GM12878 (cell line): ENCODE results near the gene ALDOB. TPM values are rescaled to one million over a fixed set of nuclear protein-coding genes. Genes with fewer than 3 reads are reported as not detected.

Source experiments
- ATAC-seq: fragments of 200-7000 bp; cut with Tn5 transposase; 3 replicates; pipeline ENCODE4 v1.9.1; 2020; ENCODE audit warnings: mild to moderate bottlenecking, moderate library complexity
- BruUV-seq: library from RNA; stranded (reverse); fragments of 400-500 nt; replicated peaks from 2 replicates; lab custom pipeline; 2021; lab: Mats Ljungman, UMichigan
- CTCF ChIA-PET: fragments of 300-600 bp; sonication (Branson Sonifier 250); formaldehyde crosslinking; extraction: SDS; loops from one replicate; lab custom pipeline; 2021; ENCODE audit warnings: inconsistent platforms; lab: Yijun Ruan, JAX
- POLR2A ChIA-PET: fragments of 350-600 bp; formaldehyde crosslinking; extraction: SDS; loops from one replicate; lab custom pipeline; 2021; ENCODE audit warnings: inconsistent platforms; lab: Charles Lee
- RAD21 ChIA-PET: fragments of 300-600 bp; sonication (Branson Sonifier 250); formaldehyde crosslinking; loops from one replicate; lab custom pipeline; 2023; ENCODE audit warnings: antibody characterized with exemption; ENCODE audit not compliant: unreplicated experiment; lab: Charles Lee
- SMC1A ChIA-PET: fragments of 300-600 bp; sonication (Branson Sonifier 250); formaldehyde crosslinking; loops from one replicate; lab custom pipeline; 2023; ENCODE audit not compliant: unreplicated experiment, uncharacterized antibody; lab: Charles Lee
- DNase-seq: peaks from one replicate; pipeline ENCODE4 v3.0.0-alpha.2; 2011; ENCODE audit warnings: low read depth, low spot score
- FAIRE-seq: peaks from 3 replicates; lab custom pipeline; 2011; peaks lifted over from hg19 to GRCh38; lab: Jason Lieb, UNC
- H2AFZ ChIP-seq: 2 replicates; pipeline ENCODE4 v1.6.0; 2011; ENCODE audit warnings: low read depth, low read length, control low read depth; ENCODE audit not compliant: control insufficient read depth
- H3K27ac ChIP-seq: 2 replicates; pipeline ENCODE4 v1.5.1; 2011; ENCODE audit warnings: control low read depth; ENCODE audit not compliant: control insufficient read depth, insufficient read depth
- H3K27me3 ChIP-seq, 2 experiments: replicated peaks in 1 of 2; 2 replicates each; pipeline versions ENCODE4 v1.6.0 to v1.6.1; 2011; ENCODE audit warnings: low read length in 1 of 2; ENCODE audit not compliant: control insufficient read depth in 2 of 2, insufficient read depth in 2 of 2
- H3K36me3 ChIP-seq, 2 experiments: 2 replicates each; pipeline ENCODE4 v1.5.1; 2011; ENCODE audit warnings: low read length in 1 of 2; ENCODE audit not compliant: control insufficient read depth in 2 of 2, insufficient read depth in 2 of 2
- H3K4me1 ChIP-seq: 2 replicates; pipeline ENCODE4 v1.6.1; 2011; ENCODE audit warnings: mild to moderate bottlenecking, low read length, moderate library complexity, mixed read lengths; ENCODE audit not compliant: control insufficient read depth, insufficient read depth
- H3K4me2 ChIP-seq: 2 replicates; pipeline ENCODE4 v1.6.0; 2011; ENCODE audit warnings: control low read depth; ENCODE audit not compliant: control insufficient read depth, insufficient read depth
- H3K4me3 ChIP-seq: fragments of 200-600 bp; sonication (generic); 2 replicates; pipeline ENCODE4 v1.5.1; 2016
- H3K79me2 ChIP-seq: 2 replicates; pipeline ENCODE4 v1.6.0; 2011; ENCODE audit warnings: low read length; ENCODE audit not compliant: control insufficient read depth, insufficient read depth
- H3K9ac ChIP-seq: 2 replicates; pipeline ENCODE4 v1.8.0; 2011; ENCODE audit warnings: low read length, control low read depth, mixed read lengths; ENCODE audit not compliant: control insufficient read depth, insufficient read depth
- H3K9me3 ChIP-seq: replicated peaks from 3 replicates; pipeline ENCODE4 v1.5.1; 2011; ENCODE audit warnings: mild to moderate bottlenecking, low read length; ENCODE audit not compliant: control insufficient read depth, insufficient read depth
- H4K20me1 ChIP-seq: 2 replicates; pipeline ENCODE4 v1.6.0; 2011; ENCODE audit not compliant: control insufficient read depth, insufficient read depth
- EGR1 ChIP-seq, 2 experiments: IDR thresholded peaks; 1 replicate in 1 of 2; 2 replicates in 1 of 2; pipeline ENCODE4 v1.6.1; 2011 to 2012; ENCODE audit warnings: low read depth in 2 of 2, low read length in 2 of 2, borderline replicate concordance in 1 of 2, mild to moderate bottlenecking in 1 of 2, moderate library complexity in 1 of 2
- HDAC6 ChIP-seq: fragments of 200-600 bp; sonication (generic); IDR thresholded peaks from one replicate; pipeline ENCODE4 v1.8.0; 2017; ENCODE audit warnings: antibody characterized with exemption; ENCODE audit not compliant: unreplicated experiment
- JUNB ChIP-seq: IDR thresholded peaks from 2 replicates; pipeline ENCODE4 v1.6.1; 2016; ENCODE audit warnings: antibody characterized with exemption, mild to moderate bottlenecking
- SMC3 ChIP-seq: IDR thresholded peaks from 2 replicates; pipeline ENCODE4 v1.6.1; 2011; ENCODE audit warnings: low read length, improper control_type of control experiment, borderline replicate concordance
- SRF ChIP-seq, 2 experiments: IDR thresholded peaks; 2 replicates each; pipeline ENCODE4 v1.6.1; 2011; ENCODE audit warnings: low read depth in 2 of 2, low read length in 2 of 2, mild to moderate bottlenecking in 1 of 2, moderate library complexity in 1 of 2
- in situ Hi-C: fragments of 300-500 bp; cut with MboI; formaldehyde crosslinking; loops from 9 replicates; pipeline ENCODE4 v1.14.3; 2018; ENCODE audit warnings: mixed read lengths
- intact Hi-C: fragments of 100-400 bp; cut with micrococcal nuclease; formaldehyde crosslinking; loops from one replicate; pipeline ENCODE4 v1.14.2; 2022; ENCODE audit not compliant: unreplicated experiment
- polyA plus RNA-seq, 11 experiments: library from polyadenylated mRNA; depleted of rRNA in 4 of 11; unstranded in 6 of 11; stranded (reverse) in 5 of 11; fragments of >200 nt; fragmentation: Nextera tagmentation in 4 of 11; fragmentation: Illumina TruSeq in 1 of 11; extraction: Ambion mirVana in 4 of 11; extraction: Trizol in 1 of 11; gene quantifications; 1 replicate in 1 of 11; 2 replicates in 10 of 11; pipeline versions ENCODE4 v1.2.1 to v1.2.3, GENCODE V29; 2011 to 2016; ENCODE audit warnings: inconsistent platforms in 2 of 11, missing spikeins in 2 of 11, low read depth in 1 of 11
- total RNA-seq, 4 experiments: library from RNA; depleted of rRNA in 3 of 4; stranded (reverse); fragments of >200 nt in 3 of 4; fragmentation: Illumina TruSeq in 1 of 4; extraction: Trizol in 1 of 4; gene quantifications; 2 replicates each; pipeline versions ENCODE4 v1.2.1 to v1.2.3, GENCODE V29; 2013 to 2021
- TF ChIP-seq, protein P1 (sequence below): fragments of 150-350 bp; IDR thresholded peaks from 2 replicates; pipeline ENCODE4 v1.6.1; 2014; ENCODE audit warnings: mild to moderate bottlenecking, low read depth, low read length
- TF ChIP-seq, protein P2 (sequence below): fragments of 450-650 bp; IDR thresholded peaks from 2 replicates; pipeline ENCODE4 v1.6.1; 2017; ENCODE audit warnings: mild to moderate bottlenecking, moderate library complexity

The ALDOB gene
- total and polyA plus RNA-seq, 10 of the 15 experiments (the other 5 are each of a cell fraction or from before 2014, with no cell fraction given) = 0.03 to 0.82 (median 0.04) TPM; not detected in 7

- no peaks in the 10 kb centered on the region for H4K20me1 ChIP-seq
- no peaks in the 10 kb centered on the region for H3K36me3 ChIP-seq
- CTCF ChIA-PET = interaction anchor here (1.5 kb wide), 1 partner anchor 8 kb away, joined by 5 read pairs; no protein-coding TSS in a partner anchor
- no peaks in the 10 kb centered on the region for H3K27me3 ChIP-seq
- no peaks in the 10 kb centered on the region for H3K79me2 ChIP-seq
- in situ Hi-C loops (no loop called here), intact Hi-C loops (no loop called here)
- RAD21 ChIA-PET = no interaction called here
- DNase-seq = no peak
- H3K4me3 ChIP-seq = no peak overlapping the region
- SMC1A ChIA-PET = interaction anchor here (1.1 kb wide), 1 partner anchor 19 kb away, joined by 3 read pairs; no protein-coding TSS in a partner anchor
- no peak for ATAC-seq
- no peaks in the 10 kb centered on the region for H3K9me3 ChIP-seq
- no peak for FAIRE-seq
- no peak overlapping the region for H3K27ac ChIP-seq
- H3K4me2 ChIP-seq = no peak overlapping the region
- H3K9ac ChIP-seq = no peak overlapping the region
- no peak for TF ChIP-seq SRF (IDR thresholded peaks at IDR 0.05; ENCODE audit: low read depth in 2 of 2, low read length in 2 of 2)
- no peak for TF ChIP-seq HDAC6
- TF ChIP-seq, protein P1, sequence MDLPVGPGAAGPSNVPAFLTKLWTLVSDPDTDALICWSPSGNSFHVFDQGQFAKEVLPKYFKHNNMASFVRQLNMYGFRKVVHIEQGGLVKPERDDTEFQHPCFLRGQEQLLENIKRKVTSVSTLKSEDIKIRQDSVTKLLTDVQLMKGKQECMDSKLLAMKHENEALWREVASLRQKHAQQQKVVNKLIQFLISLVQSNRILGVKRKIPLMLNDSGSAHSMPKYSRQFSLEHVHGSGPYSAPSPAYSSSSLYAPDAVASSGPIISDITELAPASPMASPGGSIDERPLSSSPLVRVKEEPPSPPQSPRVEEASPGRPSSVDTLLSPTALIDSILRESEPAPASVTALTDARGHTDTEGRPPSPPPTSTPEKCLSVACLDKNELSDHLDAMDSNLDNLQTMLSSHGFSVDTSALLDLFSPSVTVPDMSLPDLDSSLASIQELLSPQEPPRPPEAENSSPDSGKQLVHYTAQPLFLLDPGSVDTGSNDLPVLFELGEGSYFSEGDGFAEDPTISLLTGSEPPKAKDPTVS = no peak
- no peak for TF ChIP-seq EGR1 (IDR thresholded peaks at IDR 0.05; ENCODE audit: borderline replicate concordance in 1 of 2, low read depth in 2 of 2, low read length in 2 of 2)
- TF ChIP-seq SMC3 = no peak
- TF ChIP-seq, protein P2, sequence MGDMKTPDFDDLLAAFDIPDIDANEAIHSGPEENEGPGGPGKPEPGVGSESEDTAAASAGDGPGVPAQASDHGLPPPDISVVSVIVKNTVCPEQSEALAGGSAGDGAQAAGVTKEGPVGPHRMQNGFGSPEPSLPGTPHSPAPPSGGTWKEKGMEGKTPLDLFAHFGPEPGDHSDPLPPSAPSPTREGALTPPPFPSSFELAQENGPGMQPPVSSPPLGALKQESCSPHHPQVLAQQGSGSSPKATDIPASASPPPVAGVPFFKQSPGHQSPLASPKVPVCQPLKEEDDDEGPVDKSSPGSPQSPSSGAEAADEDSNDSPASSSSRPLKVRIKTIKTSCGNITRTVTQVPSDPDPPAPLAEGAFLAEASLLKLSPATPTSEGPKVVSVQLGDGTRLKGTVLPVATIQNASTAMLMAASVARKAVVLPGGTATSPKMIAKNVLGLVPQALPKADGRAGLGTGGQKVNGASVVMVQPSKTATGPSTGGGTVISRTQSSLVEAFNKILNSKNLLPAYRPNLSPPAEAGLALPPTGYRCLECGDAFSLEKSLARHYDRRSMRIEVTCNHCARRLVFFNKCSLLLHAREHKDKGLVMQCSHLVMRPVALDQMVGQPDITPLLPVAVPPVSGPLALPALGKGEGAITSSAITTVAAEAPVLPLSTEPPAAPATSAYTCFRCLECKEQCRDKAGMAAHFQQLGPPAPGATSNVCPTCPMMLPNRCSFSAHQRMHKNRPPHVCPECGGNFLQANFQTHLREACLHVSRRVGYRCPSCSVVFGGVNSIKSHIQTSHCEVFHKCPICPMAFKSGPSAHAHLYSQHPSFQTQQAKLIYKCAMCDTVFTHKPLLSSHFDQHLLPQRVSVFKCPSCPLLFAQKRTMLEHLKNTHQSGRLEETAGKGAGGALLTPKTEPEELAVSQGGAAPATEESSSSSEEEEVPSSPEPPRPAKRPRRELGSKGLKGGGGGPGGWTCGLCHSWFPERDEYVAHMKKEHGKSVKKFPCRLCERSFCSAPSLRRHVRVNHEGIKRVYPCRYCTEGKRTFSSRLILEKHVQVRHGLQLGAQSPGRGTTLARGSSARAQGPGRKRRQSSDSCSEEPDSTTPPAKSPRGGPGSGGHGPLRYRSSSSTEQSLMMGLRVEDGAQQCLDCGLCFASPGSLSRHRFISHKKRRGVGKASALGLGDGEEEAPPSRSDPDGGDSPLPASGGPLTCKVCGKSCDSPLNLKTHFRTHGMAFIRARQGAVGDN = no peak
- no peak for TF ChIP-seq JUNB
- no peak overlapping the region for H2AFZ ChIP-seq
- POLR2A ChIA-PET = no interaction called here
- no TSS peak for BruUV-seq
- no peaks in the 10 kb centered on the region for H3K4me1 ChIP-seq
Observed at GRCh38 chr9:101380295-101380694, 55.3 kb downstream of the ALDOB start.
